ENCODE data around the gene ST7. TPM values are rescaled to one million over a fixed set of nuclear protein-coding genes. Genes with fewer than 3 reads are reported as not detected.

The ST7 gene
- total and polyA plus RNA-seq, 2 of the 13 experiments (the other 11 are each of a cell fraction or from before 2014, with no cell fraction given) = 17.3 to 23.5 TPM

DNA sequence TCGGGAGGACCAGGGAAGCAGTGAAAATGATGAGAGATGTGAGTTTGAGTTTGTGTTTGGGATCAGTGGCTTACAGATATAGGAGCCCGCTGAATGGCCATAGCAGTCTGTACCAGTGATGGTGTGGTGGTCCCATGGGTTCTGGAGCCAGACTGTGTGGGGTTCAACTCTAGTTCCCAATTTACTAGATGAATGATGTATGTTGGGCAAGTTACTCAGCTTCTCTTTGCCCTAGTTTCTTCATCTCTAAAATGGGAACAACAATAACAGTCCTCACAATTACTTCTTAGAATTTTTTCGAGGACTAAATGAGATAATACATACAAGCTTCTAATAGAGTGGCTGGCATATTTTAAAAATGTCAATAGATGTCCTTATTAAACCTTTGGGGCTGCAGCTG lies 185.2 kb downstream of the ST7 start:
- WGBS (ENCODE audit: low lambda C conversion rate) = 95% methylated on average over 3 of the region's 3 CpGs
- CTCF ChIA-PET (ENCODE audit: low intra/inter-chr PET ratio, low total read pairs) = no interaction called here
- BruUV-seq (replicated peaks) = no TSS peak
- intact Hi-C loops (cut with micrococcal nuclease; ENCODE audit: unreplicated experiment) = no loop called here
- no peak overlapping the region for H3K9ac ChIP-seq (ENCODE audit: insufficient read depth, low read depth, low read length)
- no peak overlapping the region for H3K4me2 ChIP-seq (ENCODE audit: low read depth, low read length)
- peaks cover 9% of the 10 kb centered on the region for H3K4me1 ChIP-seq (ENCODE audit: insufficient read depth, low read length)
- no peak for ATAC-seq
- no peaks in the 10 kb centered on the region for H3K9me3 ChIP-seq (ENCODE audit: low read length)
- H3K4me3 ChIP-seq (replicated peaks in 1 of 3; ENCODE audit: insufficient read depth in 1 of 3, low read depth in 2 of 3, low read length in 3 of 3) = no peak overlapping the region
- no peak overlapping the region for H2AFZ ChIP-seq (ENCODE audit: low read length)
- TF ChIP-seq ZSCAN31 (CRISPR knock-in tag; IDR thresholded peaks at IDR 0.05; ENCODE audit: low read depth) = no peak
- no peak for TF ChIP-seq SP2 (CRISPR knock-in tag; IDR thresholded peaks at IDR 0.05)
- TF ChIP-seq ZFP1 (CRISPR knock-in tag; IDR thresholded peaks at IDR 0.05) = no peak
- TF ChIP-seq ZNF619 (CRISPR knock-in tag; IDR thresholded peaks at IDR 0.05) = no peak
- no peak for TF ChIP-seq ZNF331 (CRISPR knock-in tag; IDR thresholded peaks at IDR 0.05)
- TF ChIP-seq RFXAP (CRISPR knock-in tag; IDR thresholded peaks at IDR 0.05; ENCODE audit: borderline replicate concordance) = no peak
- TF ChIP-seq ZNF354B (CRISPR knock-in tag; IDR thresholded peaks at IDR 0.05) = no peak
- TF ChIP-seq SRSF9 (IDR thresholded peaks at IDR 0.05; ENCODE audit: borderline replicate concordance, insufficient read depth, low read depth, low read length, poor library complexity, severe bottlenecking) = no peak
- no peak for TF ChIP-seq CENPX (CRISPR knock-in tag; IDR thresholded peaks at IDR 0.05)
- TF ChIP-seq SMARCE1 (IDR thresholded peaks at IDR 0.05; ENCODE audit: borderline replicate concordance) = no peak
- no peak for TF ChIP-seq RORA (CRISPR knock-in tag; IDR thresholded peaks at IDR 0.05)
- TF ChIP-seq GLI4 (CRISPR knock-in tag; IDR thresholded peaks at IDR 0.05; ENCODE audit: borderline replicate concordance) = no peak
- TF ChIP-seq KMT2A (CRISPR knock-in tag; IDR thresholded peaks at IDR 0.05) = no peak
- no peak for TF ChIP-seq ZNF564 (CRISPR knock-in tag; IDR thresholded peaks at IDR 0.05)
- TF ChIP-seq, protein P1, sequence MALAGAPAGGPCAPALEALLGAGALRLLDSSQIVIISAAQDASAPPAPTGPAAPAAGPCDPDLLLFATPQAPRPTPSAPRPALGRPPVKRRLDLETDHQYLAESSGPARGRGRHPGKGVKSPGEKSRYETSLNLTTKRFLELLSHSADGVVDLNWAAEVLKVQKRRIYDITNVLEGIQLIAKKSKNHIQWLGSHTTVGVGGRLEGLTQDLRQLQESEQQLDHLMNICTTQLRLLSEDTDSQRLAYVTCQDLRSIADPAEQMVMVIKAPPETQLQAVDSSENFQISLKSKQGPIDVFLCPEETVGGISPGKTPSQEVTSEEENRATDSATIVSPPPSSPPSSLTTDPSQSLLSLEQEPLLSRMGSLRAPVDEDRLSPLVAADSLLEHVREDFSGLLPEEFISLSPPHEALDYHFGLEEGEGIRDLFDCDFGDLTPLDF (CRISPR knock-in tag; IDR thresholded peaks at IDR 0.05) = no peak
- TF ChIP-seq, protein P2, sequence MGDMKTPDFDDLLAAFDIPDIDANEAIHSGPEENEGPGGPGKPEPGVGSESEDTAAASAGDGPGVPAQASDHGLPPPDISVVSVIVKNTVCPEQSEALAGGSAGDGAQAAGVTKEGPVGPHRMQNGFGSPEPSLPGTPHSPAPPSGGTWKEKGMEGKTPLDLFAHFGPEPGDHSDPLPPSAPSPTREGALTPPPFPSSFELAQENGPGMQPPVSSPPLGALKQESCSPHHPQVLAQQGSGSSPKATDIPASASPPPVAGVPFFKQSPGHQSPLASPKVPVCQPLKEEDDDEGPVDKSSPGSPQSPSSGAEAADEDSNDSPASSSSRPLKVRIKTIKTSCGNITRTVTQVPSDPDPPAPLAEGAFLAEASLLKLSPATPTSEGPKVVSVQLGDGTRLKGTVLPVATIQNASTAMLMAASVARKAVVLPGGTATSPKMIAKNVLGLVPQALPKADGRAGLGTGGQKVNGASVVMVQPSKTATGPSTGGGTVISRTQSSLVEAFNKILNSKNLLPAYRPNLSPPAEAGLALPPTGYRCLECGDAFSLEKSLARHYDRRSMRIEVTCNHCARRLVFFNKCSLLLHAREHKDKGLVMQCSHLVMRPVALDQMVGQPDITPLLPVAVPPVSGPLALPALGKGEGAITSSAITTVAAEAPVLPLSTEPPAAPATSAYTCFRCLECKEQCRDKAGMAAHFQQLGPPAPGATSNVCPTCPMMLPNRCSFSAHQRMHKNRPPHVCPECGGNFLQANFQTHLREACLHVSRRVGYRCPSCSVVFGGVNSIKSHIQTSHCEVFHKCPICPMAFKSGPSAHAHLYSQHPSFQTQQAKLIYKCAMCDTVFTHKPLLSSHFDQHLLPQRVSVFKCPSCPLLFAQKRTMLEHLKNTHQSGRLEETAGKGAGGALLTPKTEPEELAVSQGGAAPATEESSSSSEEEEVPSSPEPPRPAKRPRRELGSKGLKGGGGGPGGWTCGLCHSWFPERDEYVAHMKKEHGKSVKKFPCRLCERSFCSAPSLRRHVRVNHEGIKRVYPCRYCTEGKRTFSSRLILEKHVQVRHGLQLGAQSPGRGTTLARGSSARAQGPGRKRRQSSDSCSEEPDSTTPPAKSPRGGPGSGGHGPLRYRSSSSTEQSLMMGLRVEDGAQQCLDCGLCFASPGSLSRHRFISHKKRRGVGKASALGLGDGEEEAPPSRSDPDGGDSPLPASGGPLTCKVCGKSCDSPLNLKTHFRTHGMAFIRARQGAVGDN (CRISPR knock-in tag; IDR thresholded peaks at IDR 0.05) = no peak
- TF ChIP-seq TCF7L2 (IDR thresholded peaks at IDR 0.05; ENCODE audit: low read depth, low read length) = no peak
- no peak for FAIRE-seq
- no peaks in the 10 kb centered on the region for H3K79me2 ChIP-seq (ENCODE audit: insufficient read depth, low read length)
- no peak overlapping the region for H3K27ac ChIP-seq (ENCODE audit: extremely low read length, insufficient read depth, low read length)
- peaks cover 5 to 19% of the 10 kb centered on the region in 2 experiments; a peak in 4 of 5 replicates for H3K36me3 ChIP-seq (replicated peaks in 1 of 2; ENCODE audit: control insufficient read depth in 1 of 2, insufficient read depth in 2 of 2, low read length in 2 of 2)
- in situ Hi-C loops (cut with HindIII; ENCODE audit: extremely low pct_ligation_motif_present, low pct_unique_long_range_greater_than_20kb) = no loop called here
- no peaks in the 10 kb centered on the region for H3K27me3 ChIP-seq (ENCODE audit: control insufficient read depth in 1 of 2, insufficient read depth in 2 of 2, low read length in 2 of 2)
- POLR2A ChIA-PET = no interaction called here
- no peak for DNase-seq (ENCODE audit: low spot score)
- H4K20me1 ChIP-seq (ENCODE audit: insufficient read depth, low read length) = no peaks in the 10 kb centered on the region
